Measurements from ENCODE around the gene WDR54. TPM values are rescaled to one million over a fixed set of nuclear protein-coding genes. Genes with fewer than 3 reads are reported as not detected.

WDR54 gene
- polyA plus RNA-seq, 1 of the 3 experiments (the other 2 are of a cell fraction): 61.6 TPM

- Histone ChIP-seq H3K9me2 (no peaks in the 10 kb centered on the region), H2AFZ (ENCODE audit: low read depth) (no peak overlapping the region), H3K4me1 (ENCODE audit: control insufficient read depth in 1 of 2, insufficient read depth in 2 of 2, low read depth in 1 of 2, low read length in 1 of 2) (peaks cover 0 to 3% of the 10 kb centered on the region in 2 experiments; a peak in 1 of 4 replicates), H4K20me1 (ENCODE audit: insufficient read depth) (no peaks in the 10 kb centered on the region), H3K79me2 (ENCODE audit: insufficient read depth) (no peaks in the 10 kb centered on the region), H3K4me3 (ENCODE audit: low read depth in 2 of 2, low read length in 1 of 2) (no peak overlapping the region), H3K9me3 (no peaks in the 10 kb centered on the region), H3K4me2 (no peak overlapping the region), H3F3A (replicated peaks; ENCODE audit: insufficient read depth) (peaks cover 6% of the 10 kb centered on the region), H3K27ac (ENCODE audit: low read depth in 2 of 2, low read length in 1 of 2) (no peak overlapping the region), H3K9ac (no peak overlapping the region), H3K36me3 (replicated peaks in 1 of 2; ENCODE audit: control insufficient read depth in 1 of 2, insufficient read depth in 2 of 2, low read length in 1 of 2) (no peaks in the 10 kb centered on the region), H3K27me3 (ENCODE audit: insufficient read depth) (no peaks in the 10 kb centered on the region)
- POLR2A ChIA-PET: no interaction called here
- no peak for DNase-seq
- WGBS (ENCODE audit: low lambda C conversion rate): 88% methylated on average over 5 of the region's 5 CpGs
- TF ChIP-seq REST (IDR thresholded peaks at IDR 0.05; ENCODE audit: low read depth, low read length): no peak
- no peak for TF ChIP-seq TCF12 (IDR thresholded peaks at IDR 0.05)
- no peak for TF ChIP-seq ELF1 (IDR thresholded peaks at IDR 0.05)
- TF ChIP-seq NRF1 (IDR thresholded peaks at IDR 0.05; ENCODE audit: low read depth, low read length): no peak
- no peak for TF ChIP-seq GABPA (IDR thresholded peaks at IDR 0.05; ENCODE audit: low read depth)
- TF ChIP-seq FOXM1 (IDR thresholded peaks at IDR 0.05; ENCODE audit: low read depth): no peak
- TF ChIP-seq EZH2phosphoT487 (IDR thresholded peaks at IDR 0.05; ENCODE audit: borderline replicate concordance, low read depth): no peak
- no peak for TF ChIP-seq TAF1 (IDR thresholded peaks at IDR 0.05; ENCODE audit: borderline replicate concordance, low read depth, low read length)
- TF ChIP-seq CTCF (IDR thresholded peaks at IDR 0.05): no peak
- CTCF ChIA-PET: interaction anchor here (1.3 kb wide), 1 partner anchor 113 kb away, joined by 3 read pairs; no protein-coding TSS in a partner anchor
Observed at GRCh38 chr2:74447230-74447999, 25.9 kb downstream of the WDR54 start.

GRCh38 chr2:74448771-74449170 is 27.2 kb downstream of the WDR54 start:
- peaks cover 0 to 2% of the 10 kb centered on the region in 2 experiments; a peak in 1 of 4 replicates for H3K4me1 ChIP-seq (ENCODE audit: control insufficient read depth in 1 of 2, insufficient read depth in 2 of 2, low read depth in 1 of 2, low read length in 1 of 2)
- H3K79me2 ChIP-seq (ENCODE audit: insufficient read depth): no peaks in the 10 kb centered on the region
- no peaks in the 10 kb centered on the region for H3K9me3 ChIP-seq
- H4K20me1 ChIP-seq (ENCODE audit: insufficient read depth): no peaks in the 10 kb centered on the region
- H2AFZ ChIP-seq (ENCODE audit: low read depth): no peak overlapping the region
- no peak overlapping the region for H3K4me2 ChIP-seq
- POLR2A ChIA-PET: no interaction called here
- no peaks in the 10 kb centered on the region for H3K9me2 ChIP-seq
- no peak for DNase-seq
- H3K4me3 ChIP-seq (ENCODE audit: low read depth in 2 of 2, low read length in 1 of 2): no peak overlapping the region
- no peak overlapping the region for H3K9ac ChIP-seq
- CTCF ChIA-PET: interaction anchor here (1.3 kb wide), 1 partner anchor 114 kb away, joined by 3 read pairs; no protein-coding TSS in a partner anchor
- 60% methylated on average over 2 of the region's 2 CpGs for WGBS (ENCODE audit: low lambda C conversion rate)
- H3F3A ChIP-seq (replicated peaks; ENCODE audit: insufficient read depth): peaks cover 12% of the 10 kb centered on the region
- H3K27me3 ChIP-seq (ENCODE audit: insufficient read depth): no peaks in the 10 kb centered on the region
- no peaks in the 10 kb centered on the region for H3K36me3 ChIP-seq (replicated peaks in 1 of 2; ENCODE audit: control insufficient read depth in 1 of 2, insufficient read depth in 2 of 2, low read length in 1 of 2)
- no peak overlapping the region for H3K27ac ChIP-seq (ENCODE audit: low read depth in 2 of 2, low read length in 1 of 2)
- TF ChIP-seq CHD2 (IDR thresholded peaks at IDR 0.05; ENCODE audit: low read length, partially characterized antibody) (no peak), NFIC (IDR thresholded peaks at IDR 0.05; ENCODE audit: borderline replicate concordance) (no peak), NRF1 (IDR thresholded peaks at IDR 0.05; ENCODE audit: low read depth, low read length) (no peak), TEAD4 (IDR thresholded peaks at IDR 0.05; ENCODE audit: borderline replicate concordance, insufficient read depth) (no peak), TAF1 (IDR thresholded peaks at IDR 0.05; ENCODE audit: borderline replicate concordance, low read depth, low read length) (no peak), RFX5 (IDR thresholded peaks at IDR 0.05; ENCODE audit: low read length) (no peak), MAX (IDR thresholded peaks at IDR 0.05; ENCODE audit: low read depth) (no peak), USF1 (IDR thresholded peaks at IDR 0.05; ENCODE audit: borderline replicate concordance, low read depth) (no peak), ELF1 (IDR thresholded peaks at IDR 0.05) (no peak), REST (IDR thresholded peaks at IDR 0.05; ENCODE audit: low read depth, low read length) (no peak)
